Motor neuron (in vitro differentiated cells): ENCODE results near the gene LMF1. TPM values are rescaled to one million over a fixed set of nuclear protein-coding genes. Genes with fewer than 3 reads are reported as not detected.

Experiments used
- ATAC-seq, 8 experiments: fragments of 200-7000 bp; cut with Tn5 transposase; replicated peaks in 6 of 8; 2 replicates each; pipeline ENCODE4 v1.8.0; 2021; ENCODE audit warnings: mild to moderate bottlenecking in 8 of 8, moderate library complexity in 8 of 8
- H3K27ac ChIP-seq, 2 donors: fragments of 250-450 bp; sonication (Bioruptor Pico); 2 replicates each; pipeline ENCODE4 v1.9.0; 2021; ENCODE audit warnings: antibody characterized with exemption in 2 of 2, mild to moderate bottlenecking in 2 of 2, moderate library complexity in 1 of 2
- H3K4me1 ChIP-seq, 2 donors: fragments of 250-450 bp; sonication (Bioruptor Pico); replicated peaks in 1 of 2; 2 replicates each; pipeline ENCODE4 v1.6.1; 2021; ENCODE audit warnings: antibody characterized with exemption in 2 of 2, mild to moderate bottlenecking in 2 of 2, moderate library complexity in 1 of 2
- H3K4me3 ChIP-seq, 5 donors: fragments of 250-450 bp; sonication (Bioruptor Pico); 2 replicates each; pipeline ENCODE4 v1.9.0; 2021; ENCODE audit warnings: antibody characterized with exemption in 5 of 5, mild to moderate bottlenecking in 5 of 5, moderate library complexity in 4 of 5
- WGBS, 10 experiments: fragments of 450-650 bp; shearing (Covaris generic); methylation state at CpG; one replicate each; pipeline ENCODE4 v1.0.0; 2022; 5-methylcytosine and 5-hydroxymethylcytosine counted together
- in situ Hi-C, 9 experiments: fragments of 400-800 bp; cut with MboI; loops; one replicate each; pipeline ENCODE4 v1.15.0; 2021; ENCODE audit warnings: low sequenced_read_pairs in 9 of 9, low pct_unique_long_range_greater_than_20kb in 2 of 9; ENCODE audit not compliant: unreplicated experiment in 9 of 9
- total RNA-seq, 8 experiments: library from RNA; unstranded; fragments of 300-600 nt; gene quantifications; 2 replicates each; pipeline versions ENCODE4 v1.2.3 to v1.2.4, GENCODE V29; 2022

LMF1 gene
- total RNA-seq, 8 experiments from 2014 or later = 5.1 to 20.0 (median 9.2) TPM

DNA sequence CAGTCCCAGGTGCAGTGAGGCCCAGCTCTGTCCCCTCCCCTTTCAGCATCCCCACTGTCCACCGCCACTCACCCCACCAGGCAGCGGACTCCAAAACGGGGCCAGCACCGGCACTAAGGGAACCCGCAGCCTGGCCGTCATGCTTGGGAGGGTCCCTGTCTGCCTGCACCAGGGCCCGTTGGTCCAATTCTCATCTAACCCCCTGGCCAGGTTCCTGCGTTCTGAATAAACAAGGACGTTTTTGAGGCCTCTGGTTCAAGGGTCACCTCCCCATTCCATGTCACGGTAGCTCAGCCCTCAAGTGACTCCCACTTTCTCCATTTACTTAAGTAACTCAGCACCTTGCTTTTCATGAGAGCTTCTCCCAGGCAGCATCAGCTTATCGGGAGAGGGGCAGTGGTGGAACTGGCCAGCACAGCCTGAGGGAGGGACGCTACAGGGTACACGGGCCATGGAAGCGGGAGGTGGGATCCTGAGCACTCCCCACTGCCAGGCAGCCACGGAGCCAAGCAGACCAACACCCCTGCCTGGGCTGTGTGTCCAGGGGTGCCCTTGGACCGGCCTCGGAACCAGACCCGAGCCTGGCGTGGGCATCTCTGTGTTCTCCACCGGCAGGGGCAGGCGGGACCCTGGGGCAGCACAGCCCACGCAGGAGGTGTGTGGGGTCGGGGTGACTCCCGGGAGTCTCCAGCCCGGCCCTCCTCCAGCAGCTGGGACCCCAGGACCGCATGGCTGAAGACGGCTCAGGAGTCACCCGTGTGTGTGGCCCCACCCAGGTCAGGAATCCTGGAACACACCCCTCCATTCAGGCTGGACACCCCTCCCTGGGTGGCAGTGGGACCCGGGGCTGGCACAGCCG is 95.4 kb downstream of the LMF1 start:
- no peak overlapping the region for H3K27ac ChIP-seq
- in situ Hi-C loops = no loop called here
- no peak for ATAC-seq
- peaks cover 20 to 32% of the 10 kb centered on the region in 2 donors for H3K4me1 ChIP-seq
- no peak overlapping the region for H3K4me3 ChIP-seq
- 0 to 95% (median 82%) methylated on average over 1 to 12 of the region's 30 CpGs; no CpG with 5 or more reads in 4 of the 10 experiments for WGBS, 10 experiments

DNA sequence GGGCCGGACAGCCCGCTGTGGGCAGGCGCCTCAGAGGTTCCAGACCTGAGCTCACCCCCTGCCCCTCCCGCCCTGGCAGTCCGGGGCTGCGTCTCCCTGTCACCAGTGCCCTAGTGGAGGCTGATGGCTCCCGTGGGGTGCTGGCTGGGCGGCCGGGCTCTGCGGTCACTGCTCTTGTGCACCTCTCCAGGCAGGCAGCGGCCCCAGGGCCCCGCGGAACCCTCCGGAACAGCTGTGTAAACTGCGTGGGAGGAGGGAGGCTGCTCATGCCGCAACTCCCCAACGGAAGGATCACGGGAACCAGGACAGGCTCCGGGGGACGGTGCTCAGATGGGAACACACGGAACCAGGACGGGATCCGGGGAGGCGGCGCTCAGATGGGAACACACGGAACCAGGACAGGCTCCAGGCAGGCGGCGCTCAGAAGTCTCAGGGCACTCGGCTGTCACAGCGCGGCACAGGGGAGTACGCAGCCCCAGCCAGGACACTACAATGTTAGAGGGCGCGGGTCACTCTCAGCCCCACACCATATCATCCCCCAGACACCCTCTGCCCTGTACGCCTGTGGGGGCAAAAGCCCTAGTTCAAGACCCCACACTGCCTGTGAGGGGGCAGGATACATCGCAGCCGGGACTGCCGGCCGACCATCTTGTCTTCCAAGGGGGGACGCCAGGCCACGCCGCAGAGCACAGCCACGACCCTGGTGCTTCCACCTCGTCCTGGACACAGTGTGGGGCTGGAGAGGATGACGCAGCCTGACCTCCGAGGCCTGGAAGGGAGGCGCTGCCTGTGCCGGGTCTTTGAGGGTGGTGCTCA is 96.2 kb downstream of the LMF1 start:
- Histone ChIP-seq H3K4me1 (peaks cover 20 to 32% of the 10 kb centered on the region in 2 donors), H3K4me3 (no peak overlapping the region), H3K27ac (no peak overlapping the region)
- in situ Hi-C loops = no loop called here
- 40 to 100% (median 91%) methylated on average over 2 to 8 of the region's 48 CpGs; no CpG with 5 or more reads in 4 of the 10 experiments for WGBS, 10 experiments
- no peak for ATAC-seq

DNA sequence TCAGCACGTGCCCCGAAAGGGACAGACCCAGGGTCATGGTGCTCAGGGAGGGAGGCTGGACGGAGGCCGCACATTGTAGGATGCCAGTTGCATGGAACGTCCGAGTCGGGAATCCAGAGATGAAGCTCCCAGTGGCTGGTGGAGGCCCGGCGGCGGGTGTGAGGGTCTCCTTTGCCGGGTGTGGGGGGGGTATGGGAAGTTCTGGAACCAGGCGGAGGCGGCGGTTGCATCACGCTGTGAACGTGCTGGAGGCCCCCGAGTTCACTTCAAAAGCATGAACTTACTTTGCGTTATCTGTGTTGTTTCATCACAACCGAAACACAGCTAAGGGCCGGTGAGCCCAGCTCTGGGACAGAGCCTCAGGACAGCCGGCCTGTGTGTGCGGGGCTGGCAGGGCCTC is 96.9 kb downstream of the LMF1 start:
- peak overlapping the region in 1 of 2 donors; percentile 41 for H3K27ac ChIP-seq
- 40 to 100% (median 100%) methylated on average over 1 to 4 of the region's 22 CpGs; no CpG with 5 or more reads in 5 of the 10 experiments for WGBS, 10 experiments
- peaks cover 20 to 32% of the 10 kb centered on the region in 2 donors for H3K4me1 ChIP-seq
- H3K4me3 ChIP-seq = no peak overlapping the region
- no peak for ATAC-seq
- in situ Hi-C loops = no loop called here

DNA sequence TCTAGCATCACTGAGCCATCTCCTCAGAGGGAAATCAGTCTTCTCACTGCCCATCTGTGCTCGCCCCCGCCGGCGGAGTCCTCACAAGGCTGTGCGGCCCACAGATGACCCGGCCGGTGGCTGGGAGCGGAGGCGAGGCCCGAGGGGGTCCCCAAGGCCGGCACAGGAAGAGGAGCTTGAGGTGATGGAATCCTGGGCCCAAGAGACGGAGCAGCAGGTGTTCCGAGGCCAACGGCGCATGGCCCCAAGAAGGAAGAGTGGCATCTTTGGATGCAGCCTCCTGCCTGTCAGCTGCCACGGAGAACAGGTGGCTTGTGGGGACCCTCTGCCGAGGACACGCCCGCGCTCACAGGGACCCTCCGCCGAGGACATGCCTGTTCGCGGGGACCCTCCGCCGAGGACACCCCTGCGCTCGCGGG is 97.5 kb downstream of the LMF1 start:
- in situ Hi-C loops = no loop called here
- WGBS, 10 experiments = 10 to 100% (median 84%) methylated on average over 1 to 14 of the region's 29 CpGs; no CpG with 5 or more reads in 4 of the 10 experiments
- peak in 3 of 8 experiments; percentile 69 to 78 (median 76) for ATAC-seq
- H3K4me1 ChIP-seq = peaks cover 20 to 32% of the 10 kb centered on the region in 2 donors
- no peak overlapping the region for H3K4me3 ChIP-seq
- peak overlapping the region; percentile 41 to 82 for H3K27ac ChIP-seq

DNA sequence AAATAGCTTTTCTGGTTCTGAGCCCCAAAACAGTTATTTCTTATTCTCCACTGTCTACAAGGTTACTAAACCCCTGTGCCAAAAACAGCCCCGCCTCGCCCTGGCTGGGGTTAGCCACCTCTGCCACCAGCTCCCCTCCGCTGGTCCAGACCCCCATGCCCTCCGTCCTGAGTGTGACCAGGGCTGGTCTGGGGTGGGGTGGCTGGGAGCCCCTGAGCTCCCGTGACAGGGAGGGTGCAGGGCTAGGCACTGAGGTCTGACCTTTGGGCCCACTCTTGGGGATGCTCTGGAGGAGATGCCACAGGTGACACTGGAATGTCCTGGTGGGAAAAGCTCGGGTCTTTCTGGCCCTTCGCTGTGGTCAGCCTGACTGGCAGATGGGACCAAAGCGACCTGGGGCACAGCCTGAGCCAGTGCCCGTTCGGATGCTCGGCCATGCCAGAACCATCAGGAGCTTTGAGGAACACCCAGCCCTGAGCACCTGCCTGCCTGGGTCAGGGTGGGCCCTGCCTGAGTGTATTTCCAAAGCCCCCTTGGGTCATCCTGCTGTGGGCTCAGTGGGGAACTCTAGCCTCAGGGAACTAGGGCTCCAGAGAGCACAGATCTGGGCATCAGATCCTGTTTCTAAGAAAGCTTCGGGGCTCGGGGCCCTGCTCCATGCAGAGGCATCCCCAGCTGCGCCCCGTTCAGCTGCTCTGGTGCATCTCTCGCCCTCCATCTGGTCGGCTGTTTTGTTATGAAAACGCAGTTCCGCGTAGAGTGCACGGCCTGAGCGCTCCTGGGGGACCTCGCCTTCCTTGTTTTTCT is 98.1 kb downstream of the LMF1 start:
- H3K4me1 ChIP-seq = peaks cover 20 to 32% of the 10 kb centered on the region in 2 donors
- in situ Hi-C loops = no loop called here
- 40 to 100% (median 79%) methylated on average over 1 to 8 of the region's 23 CpGs; no CpG with 5 or more reads in 4 of the 10 experiments for WGBS, 10 experiments

DNA sequence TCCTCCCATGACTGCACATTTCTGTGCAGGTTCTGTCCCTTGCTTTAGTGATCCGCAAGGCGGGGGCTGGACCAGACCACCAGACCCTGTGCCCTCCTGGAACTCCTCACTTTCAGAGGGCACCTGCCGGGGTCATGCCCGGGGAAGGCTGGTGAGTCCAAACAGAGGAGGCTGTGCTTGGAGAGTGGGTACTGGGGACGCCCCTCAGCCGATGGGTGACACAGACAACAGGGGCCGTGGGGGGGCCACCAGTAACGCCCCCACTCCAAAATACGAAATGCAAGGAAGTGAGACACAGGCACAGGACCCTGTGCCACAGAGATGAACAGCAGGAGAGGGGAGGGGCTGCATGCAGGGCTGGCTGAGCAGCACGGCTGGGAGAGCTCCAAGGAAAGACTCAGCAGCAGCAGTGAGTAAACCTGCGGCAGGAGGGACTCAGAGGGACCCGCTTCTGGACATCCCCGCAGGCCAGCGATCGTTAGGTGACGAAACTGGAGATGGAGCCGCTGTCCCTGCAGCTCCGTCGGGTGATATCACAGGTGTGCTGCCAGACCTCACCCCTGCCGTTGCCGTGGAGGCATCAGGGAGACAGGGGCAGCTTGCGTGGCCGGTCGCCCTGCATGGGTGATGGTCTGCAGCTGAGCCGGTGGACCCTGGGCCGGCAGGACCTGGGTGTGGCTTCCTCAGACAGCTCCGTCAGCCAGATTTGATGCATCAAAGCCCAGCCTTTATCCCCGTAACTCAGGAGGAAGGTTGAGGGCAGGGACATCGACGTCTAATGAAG is 99.0 kb downstream of the LMF1 start:
- in situ Hi-C loops = no loop called here
- Histone ChIP-seq H3K4me3 (no peak overlapping the region), H3K4me1 (peaks cover 20 to 32% of the 10 kb centered on the region in 2 donors), H3K27ac (peak overlapping the region in 1 of 2 donors; percentile 42)
- ATAC-seq = peak in 5 of 8 experiments; percentile 37 to 74 (median 65)
- WGBS, 10 experiments = 73 to 100% (median 91%) methylated on average over 1 to 7 of the region's 30 CpGs; no CpG with 5 or more reads in 3 of the 10 experiments

More for the DNA sequence above, 98.1 kb downstream of the LMF1 start:
- peak in 2 of 8 experiments; percentile 3 to 26 for ATAC-seq
- no peak overlapping the region for H3K4me3 ChIP-seq
- peak overlapping the region; percentile 41 to 82 for H3K27ac ChIP-seq

DNA sequence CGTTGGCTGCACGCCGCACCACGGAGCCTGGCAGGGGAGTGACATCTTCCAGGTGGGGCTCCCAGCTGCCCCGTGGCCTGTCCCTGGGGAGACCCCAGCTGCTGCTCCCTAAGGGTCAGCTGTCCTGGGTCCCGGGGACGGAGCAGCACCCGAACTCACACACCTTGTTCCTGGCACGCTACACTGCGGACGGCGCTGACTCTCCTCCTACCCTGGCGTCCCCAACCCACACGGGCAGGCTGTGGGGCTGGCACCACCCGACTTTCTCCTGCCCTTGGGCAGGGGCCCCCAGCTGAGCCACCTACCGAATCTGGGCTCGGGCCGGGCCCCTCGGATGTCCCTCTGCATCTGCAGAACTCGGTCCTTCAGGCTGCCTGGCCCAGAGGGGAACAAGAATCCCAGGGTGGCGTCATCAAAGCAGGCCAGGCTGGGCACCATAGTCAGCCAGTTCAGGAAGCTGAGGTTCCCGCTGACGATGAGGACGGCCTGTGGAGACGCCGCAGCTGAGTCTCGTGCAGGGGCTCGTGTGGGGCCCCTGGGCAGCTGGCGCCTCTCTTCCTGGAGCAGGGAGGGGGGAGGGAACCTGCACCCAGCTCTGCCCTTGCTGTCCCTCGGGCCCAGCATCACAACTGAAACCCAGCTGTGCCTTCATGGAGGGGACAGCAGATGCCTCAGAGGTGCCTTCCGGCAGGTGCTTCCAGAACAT is 99.8 kb downstream of the LMF1 start:
- ATAC-seq = no peak
- Histone ChIP-seq H3K4me1 (peaks cover 20 to 32% of the 10 kb centered on the region in 2 donors), H3K27ac (no peak overlapping the region), H3K4me3 (no peak overlapping the region)
- WGBS, 10 experiments = 91 to 95% methylated on average over 7 to 8 of the region's 31 CpGs; no CpG with 5 or more reads in 8 of the 10 experiments
- in situ Hi-C loops = no loop called here

DNA sequence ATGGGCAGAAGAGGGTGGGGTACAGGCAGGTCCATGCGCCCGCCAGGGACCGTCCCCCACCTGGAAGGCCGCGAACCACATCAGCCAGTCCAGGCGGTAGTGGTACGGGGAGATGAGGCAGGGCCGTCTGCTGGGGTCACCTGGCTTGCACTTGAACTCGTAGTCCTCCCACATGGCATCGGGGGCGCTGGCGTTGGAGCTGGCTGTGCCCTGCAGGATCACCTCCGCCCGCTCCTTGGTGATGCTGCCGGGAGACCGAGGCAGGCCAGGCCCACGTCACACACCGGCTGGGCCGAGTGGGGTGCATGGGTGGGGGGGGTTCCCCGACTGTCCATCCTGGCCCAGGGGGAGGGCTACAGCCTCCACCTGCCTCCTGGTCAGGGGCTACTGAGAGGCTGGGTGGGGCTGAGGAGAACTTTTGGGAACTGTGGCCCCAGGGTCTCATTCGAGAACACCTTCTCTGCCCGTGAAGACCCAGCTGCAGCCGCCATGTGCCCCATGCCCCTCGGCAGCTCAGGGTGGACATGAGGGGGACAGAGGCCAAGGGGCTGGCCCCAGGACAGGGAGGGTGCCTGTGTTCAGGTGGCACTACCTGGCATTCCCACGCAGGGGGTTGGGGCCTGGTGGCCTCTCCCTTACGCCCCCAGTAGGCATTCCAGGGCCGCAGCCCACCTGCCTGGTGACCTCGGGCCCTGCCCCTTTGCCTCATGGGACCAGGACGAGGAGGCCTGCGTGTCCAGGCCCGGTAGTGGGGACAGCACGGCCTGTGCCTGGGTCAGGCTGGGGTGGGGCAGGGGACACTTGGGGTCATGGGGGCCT is 100.8 kb downstream of the LMF1 start:
- Histone ChIP-seq H3K4me3 (no peak overlapping the region), H3K27ac (no peak overlapping the region), H3K4me1 (peaks cover 20 to 32% of the 10 kb centered on the region in 2 donors)
- 90% methylated on average over 2 of the region's 32 CpGs; no CpG with 5 or more reads in 9 of the 10 experiments for WGBS, 10 experiments
- ATAC-seq = no peak
- in situ Hi-C loops = no loop called here

DNA sequence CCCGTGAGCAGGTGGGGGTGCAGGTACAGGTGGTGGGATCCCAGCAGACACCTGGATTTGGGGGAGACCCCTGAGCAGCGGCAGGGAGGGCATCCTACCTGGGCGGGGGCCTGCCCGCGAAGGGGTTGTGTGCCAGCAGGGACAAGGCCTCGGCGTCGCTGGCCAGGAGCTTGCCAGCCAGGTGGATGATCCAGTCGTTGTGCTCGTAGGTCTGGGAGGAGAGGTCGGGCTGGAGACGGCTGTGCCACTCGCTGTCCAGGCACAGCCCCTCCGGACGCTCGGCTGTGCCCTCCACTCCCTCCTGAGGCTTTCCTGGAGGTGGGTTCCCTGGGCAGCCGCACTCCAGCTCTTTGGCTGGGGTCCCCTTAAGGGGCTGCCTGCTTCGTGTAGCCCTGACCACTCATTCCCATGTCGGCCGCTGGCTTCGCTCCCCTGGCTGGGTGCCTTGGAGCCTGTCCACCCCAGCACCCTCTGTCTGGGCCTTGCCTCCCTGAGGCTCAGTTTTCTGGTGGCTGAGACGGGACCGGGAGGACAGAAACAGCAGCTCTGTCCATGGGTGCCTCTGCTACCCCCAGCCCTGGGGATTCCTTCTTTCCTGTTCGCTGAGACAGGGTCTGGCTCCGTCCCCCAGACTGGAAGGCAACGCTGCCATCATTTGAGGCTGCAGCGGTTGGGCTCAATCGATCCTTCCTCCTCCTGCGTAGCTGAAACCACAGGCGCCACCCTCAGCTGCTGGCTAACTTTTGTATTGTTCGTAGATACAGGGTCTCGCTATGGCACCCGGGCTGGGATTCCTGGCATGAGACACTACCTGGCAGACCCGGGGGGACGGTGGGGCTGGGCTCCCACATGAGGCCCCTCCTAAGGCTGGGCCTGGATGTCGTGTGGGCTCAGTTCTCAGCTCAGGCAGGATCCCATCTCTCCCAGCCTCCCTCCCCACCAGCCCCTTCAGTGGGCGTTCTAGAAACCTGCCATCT is 101.7 kb downstream of the LMF1 start:
- WGBS, 10 experiments = 85 to 100% (median 96%) methylated on average over 1 to 8 of the region's 37 CpGs; no CpG with 5 or more reads in 4 of the 10 experiments
- ATAC-seq = no peak
- H3K4me1 ChIP-seq = peaks cover 20 to 32% of the 10 kb centered on the region in 2 donors
- H3K4me3 ChIP-seq = no peak overlapping the region
- in situ Hi-C loops = no loop called here
- no peak overlapping the region for H3K27ac ChIP-seq

DNA sequence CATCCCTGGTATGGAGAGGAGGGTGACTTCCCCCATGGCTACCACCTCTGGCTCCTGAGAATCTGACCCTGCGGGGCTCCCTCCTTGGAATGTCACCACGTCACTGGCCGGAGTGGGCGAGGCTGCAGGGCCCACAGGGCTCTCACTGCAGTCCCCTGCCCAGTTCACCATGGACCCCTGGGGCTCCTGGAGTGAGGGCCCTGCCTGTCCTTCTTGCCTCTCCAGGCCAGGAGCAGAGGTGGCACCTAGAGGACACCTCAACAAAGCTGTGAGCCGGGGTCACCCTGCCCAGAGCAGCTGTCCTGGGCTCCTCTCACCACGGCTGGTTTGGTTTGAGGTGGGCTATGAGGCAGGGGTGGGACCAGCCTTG is 102.4 kb downstream of the LMF1 start:
- Histone ChIP-seq H3K27ac (no peak overlapping the region), H3K4me1 (peaks cover 19 to 26% of the 10 kb centered on the region in 2 donors), H3K4me3 (no peak overlapping the region)
- no peak for ATAC-seq
- no CpG with 5 or more reads among the region's 6 CpGs for WGBS, 10 experiments
- in situ Hi-C loops = no loop called here
